Activated B cell treated with CpG ODN at 0.5 μM for 24 hours (primary cell): ENCODE data around the gene SPRYD4. TPM values are rescaled to one million over a fixed set of nuclear protein-coding genes. Genes with fewer than 3 reads are reported as not detected.

Experiments used
- ATAC-seq: fragments of 200-7000 bp; cut with Tn5 transposase; one replicate; pipeline ENCODE4 v1.10.0; 2021; ENCODE audit warnings: low read depth, mild to moderate bottlenecking, moderate library complexity
- CTCF ChIA-PET: fragments of 350-600 bp; sonication (Branson Sonifier 250); formaldehyde crosslinking; loops from one replicate; lab custom pipeline; 2021; ENCODE audit warnings: antibody characterized with exemption; lab: Charles Lee
- POLR2A ChIA-PET: fragments of 350-600 bp; sonication (Branson Sonifier 250); formaldehyde crosslinking; loops from one replicate; lab custom pipeline; 2021; ENCODE audit warnings: antibody characterized with exemption; lab: Charles Lee
- DNase-seq: peaks from one replicate; pipeline ENCODE4 v3.0.0; 2022
- H3K27ac Mint-ChIP-seq: one replicate; pipeline ENCODE4 v1.8.0; 2020; ENCODE audit warnings: mixed read lengths
- H3K27me3 Mint-ChIP-seq: one replicate; pipeline ENCODE4 v1.8.0; 2021; ENCODE audit warnings: mixed read lengths
- H3K36me3 Mint-ChIP-seq: one replicate; pipeline ENCODE4 v1.8.0; 2021; ENCODE audit warnings: low read depth, mixed read lengths
- H3K4me1 Mint-ChIP-seq: one replicate; pipeline ENCODE4 v1.8.0; 2021; ENCODE audit warnings: mixed read lengths
- H3K4me3 Mint-ChIP-seq: one replicate; pipeline ENCODE4 v1.8.0; 2020; ENCODE audit warnings: mild to moderate bottlenecking, mixed read lengths
- H3K9me3 Mint-ChIP-seq: one replicate; pipeline ENCODE4 v1.8.0; 2020; ENCODE audit warnings: mixed read lengths
- CTCF ChIP-seq: fragments of 200-600 bp; IDR thresholded peaks from one replicate; pipeline ENCODE4 v1.8.0; 2022; ENCODE audit warnings: antibody characterized with exemption, mild to moderate bottlenecking
- intact Hi-C: fragments of 100-400 bp; cut with micrococcal nuclease; formaldehyde crosslinking; loops from one replicate; pipeline ENCODE4 v1.15.1; 2024
- total RNA-seq: library from RNA; stranded (reverse); gene quantifications from 2 replicates; pipeline ENCODE4 v1.2.3, GENCODE V29; 2022

SPRYD4 gene
- total RNA-seq, 1 donor from 2014 or later, result 7.5 TPM

GRCh38 chr12:56518570-56518969 is 50.2 kb downstream of the SPRYD4 start:
- TF ChIP-seq CTCF, result no peak
- ATAC-seq (no peak), DNase-seq (no peak)
- H3K27me3 Mint-ChIP-seq, result peaks cover 4% of the 10 kb centered on the region
- H3K4me3 Mint-ChIP-seq, result no peak overlapping the region
- POLR2A ChIA-PET, result no interaction called here
- CTCF ChIA-PET, result no interaction called here
- H3K36me3 Mint-ChIP-seq, result no peaks in the 10 kb centered on the region
- H3K4me1 Mint-ChIP-seq, result peaks cover 23% of the 10 kb centered on the region
- no peak overlapping the region for H3K27ac Mint-ChIP-seq
- H3K9me3 Mint-ChIP-seq, result no peaks in the 10 kb centered on the region
- intact Hi-C loops, result no loop called here

GRCh38 chr12:56520048-56520447 is 51.7 kb downstream of the SPRYD4 start:
- H3K36me3 Mint-ChIP-seq, result no peaks in the 10 kb centered on the region
- H3K4me3 Mint-ChIP-seq, result no peak overlapping the region
- POLR2A ChIA-PET, result interaction anchor here (1.0 kb wide), 1 partner anchor 168 kb away, joined by 3 read pairs; the partner anchor contains the start of gene PTGES3
- H3K9me3 Mint-ChIP-seq, result no peaks in the 10 kb centered on the region
- ATAC-seq (no peak), DNase-seq (no peak)
- H3K27me3 Mint-ChIP-seq, result peaks cover 3% of the 10 kb centered on the region
- H3K4me1 Mint-ChIP-seq, result peaks cover 22% of the 10 kb centered on the region
- no peak overlapping the region for H3K27ac Mint-ChIP-seq
- CTCF ChIA-PET, result no interaction called here
- intact Hi-C loops, result loop anchor here (5.0 kb wide), 1 partner anchor 37 kb away; no protein-coding TSS in a partner anchor
- TF ChIP-seq CTCF, result no peak

DNA sequence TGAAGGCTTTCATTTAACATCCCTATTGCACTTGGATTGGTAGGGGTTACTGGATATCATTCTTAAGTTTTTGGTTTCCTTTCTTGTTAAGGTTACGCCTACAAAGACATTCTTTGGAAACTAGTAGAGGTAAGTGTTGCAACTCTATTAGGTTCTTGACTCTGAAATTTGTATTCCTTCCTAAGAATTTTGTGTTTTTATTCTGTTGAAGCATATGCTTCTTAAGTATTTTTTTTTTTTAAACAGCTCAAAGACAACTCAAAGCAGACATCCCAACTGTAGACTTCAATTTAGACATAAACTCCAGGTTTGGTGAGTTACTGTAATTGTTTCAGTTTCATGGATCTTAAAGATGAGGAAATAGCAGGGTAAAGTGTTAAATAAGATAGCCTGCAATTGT is 52.1 kb downstream of the SPRYD4 start:
- DNase-seq (no peak), ATAC-seq (no peak)
- Mint-ChIP-seq H3K27me3 (peaks cover 3% of the 10 kb centered on the region), H3K9me3 (no peaks in the 10 kb centered on the region), H3K36me3 (no peaks in the 10 kb centered on the region), H3K27ac (no peak overlapping the region), H3K4me3 (no peak overlapping the region), H3K4me1 (peaks cover 22% of the 10 kb centered on the region)
- intact Hi-C loops, result loop anchor here (5.0 kb wide), 1 partner anchor 37 kb away; no protein-coding TSS in a partner anchor
- POLR2A ChIA-PET, result interaction anchor here (0.6 to 1.0 kb wide), 3 partner anchors 104 to 234 kb away, joined by 3 read pairs; partner anchors contain the start of gene PTGES3
- CTCF ChIA-PET, result interaction anchor here (1.7 kb wide), 1 partner anchor 116 kb away, joined by 6 read pairs; no protein-coding TSS in a partner anchor
- TF ChIP-seq CTCF, result no peak

DNA sequence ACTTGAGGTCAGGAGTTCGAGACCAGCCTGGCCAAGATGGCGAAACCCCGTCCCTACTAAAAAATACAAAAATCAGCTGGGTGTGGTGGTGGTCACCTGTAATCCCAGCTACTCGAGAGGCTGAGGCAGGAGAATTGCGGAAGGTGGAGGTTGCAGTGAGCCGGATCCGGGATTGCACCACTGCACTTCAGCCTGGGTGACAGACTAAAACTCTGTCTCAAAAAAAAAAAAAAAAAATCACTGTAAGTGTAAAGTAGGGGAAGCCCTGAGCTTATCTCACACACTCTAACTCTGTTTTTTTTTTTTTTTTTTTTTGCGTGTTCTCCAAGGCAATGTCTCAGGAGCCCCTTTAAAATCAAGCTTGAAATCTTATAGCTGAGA is 52.8 kb downstream of the SPRYD4 start:
- POLR2A ChIA-PET, result interaction anchor here (0.5 to 1.3 kb wide), 12 partner anchors 26 to 607 kb away, joined by 3 to 10 read pairs (median 3); partner anchors contain the start of genes LRP1, STAT2 and STAT6

More for the DNA sequence above, 52.8 kb downstream of the SPRYD4 start:
- Mint-ChIP-seq H3K27ac (no peak overlapping the region), H3K27me3 (peaks cover 3% of the 10 kb centered on the region), H3K9me3 (no peaks in the 10 kb centered on the region), H3K36me3 (no peaks in the 10 kb centered on the region), H3K4me1 (peaks cover 22% of the 10 kb centered on the region), H3K4me3 (peak overlapping the region; percentile 83)
- CTCF ChIA-PET, result interaction anchor here (1.7 kb wide), 1 partner anchor 115 kb away, joined by 6 read pairs; no protein-coding TSS in a partner anchor
- DNase-seq (no peak), ATAC-seq (peak; percentile 14)
- intact Hi-C loops, result loop anchor here (5.0 kb wide), 1 partner anchor 36 kb away; no protein-coding TSS in a partner anchor
- TF ChIP-seq CTCF, result no peak
